Neural cell (in vitro differentiated cells): Measurements from ENCODE around the gene ST3GAL3. TPM values are rescaled to one million over a fixed set of nuclear protein-coding genes. Genes with fewer than 3 reads are reported as not detected.

Experiments used
- H2AFZ ChIP-seq: fragments of 200-600, 300-800 bp; sonication (generic), shearing (Covaris generic); 2 replicates; pipeline ENCODE4 v1.6.0; 2014; ENCODE audit warnings: low read depth, mild to moderate bottlenecking, antibody characterized with exemption, low read length, moderate library complexity
- H3F3A ChIP-seq: fragments of 200-600 bp; shearing (Covaris generic); 2 replicates; pipeline ENCODE4 v1.6.1; 2016; ENCODE audit warnings: mild to moderate bottlenecking, moderate library complexity, mixed read lengths, antibody characterized with exemption, low read length; ENCODE audit not compliant: insufficient read depth, poor library complexity, severe bottlenecking
- H3K27ac ChIP-seq: fragments of 200-600, 300-800 bp; sonication (generic), shearing (Covaris generic); 2 replicates; pipeline ENCODE4 v1.5.1; 2014; ENCODE audit warnings: mild to moderate bottlenecking, low read length, moderate library complexity
- H3K27me3 ChIP-seq: fragments of 300-800, 200-600 bp; sonication (generic), shearing (Covaris generic); 2 replicates; pipeline ENCODE4 v1.6.0; 2014; ENCODE audit warnings: mild to moderate bottlenecking, low read depth, low read length, moderate library complexity; ENCODE audit not compliant: insufficient read depth
- H3K36me3 ChIP-seq: fragments of 300-800, 200-600 bp; sonication (generic), shearing (Covaris generic); 2 replicates; pipeline ENCODE4 v1.5.1; 2014; ENCODE audit warnings: mild to moderate bottlenecking, antibody characterized with exemption, low read length, moderate library complexity; ENCODE audit not compliant: insufficient read depth
- H3K4me2 ChIP-seq: fragments of 300-800, 200-600 bp; sonication (generic), shearing (Covaris generic); 2 replicates; pipeline ENCODE4 v1.6.0; 2014; ENCODE audit warnings: mild to moderate bottlenecking, low read length
- H3K4me3 ChIP-seq: fragments of 300-800, 200-600 bp; sonication (generic), shearing (Covaris generic); 2 replicates; pipeline ENCODE4 v1.5.1; 2014; ENCODE audit warnings: mild to moderate bottlenecking, low read length, moderate library complexity
- H3K79me2 ChIP-seq: fragments of 200-600 bp; shearing (Covaris generic); replicated peaks from 2 replicates; pipeline ENCODE4 v1.6.0; 2014; ENCODE audit warnings: mild to moderate bottlenecking, low read length, moderate library complexity; ENCODE audit not compliant: insufficient read depth
- H3K9ac ChIP-seq: fragments of 300-800, 200-600 bp; sonication (generic), shearing (Covaris generic); 2 replicates; pipeline ENCODE4 v1.6.1; 2016; ENCODE audit warnings: mild to moderate bottlenecking, low read length, mixed read lengths
- H3K9me2 ChIP-seq: fragments of 200-600 bp; shearing (Covaris generic); 2 replicates; pipeline ENCODE4 v1.6.1; 2016; ENCODE audit warnings: mild to moderate bottlenecking, low read length, mixed read lengths; ENCODE audit not compliant: insufficient read depth
- H3K9me3 ChIP-seq: fragments of 200-600, 300-800 bp; sonication (generic), shearing (Covaris generic); 2 replicates; pipeline ENCODE4 v1.6.1; 2016; ENCODE audit warnings: mild to moderate bottlenecking, mixed run types, low read length, moderate library complexity, mixed read lengths
- H4K20me1 ChIP-seq: fragments of 200-600 bp; shearing (Covaris generic); 2 replicates; pipeline ENCODE4 v1.6.1; 2016; ENCODE audit warnings: mild to moderate bottlenecking, mixed run types; ENCODE audit not compliant: insufficient read depth
- EP300 ChIP-seq: fragments of 450-650 bp; conservative IDR thresholded peaks from 2 replicates; pipeline ENCODE4 v1.6.1; 2014; ENCODE audit warnings: antibody characterized with exemption, mild to moderate bottlenecking, moderate library complexity; ENCODE audit not compliant: poor library complexity, severe bottlenecking
- EZH2 ChIP-seq: fragments of 200-600, 300-800 bp; shearing (Covaris generic), sonication (generic); IDR thresholded peaks from 2 replicates; pipeline ENCODE4 v1.6.1; 2014; ENCODE audit warnings: antibody characterized with exemption, low read length, borderline replicate concordance, mild to moderate bottlenecking; ENCODE audit not compliant: insufficient read depth, poor library complexity, severe bottlenecking
- MXI1 ChIP-seq: fragments of 450-650 bp; conservative IDR thresholded peaks from 2 replicates; pipeline ENCODE4 v1.6.1; 2014; ENCODE audit warnings: antibody characterized with exemption, mild to moderate bottlenecking; ENCODE audit not compliant: poor library complexity, severe bottlenecking
- POLR2AphosphoS5 ChIP-seq: IDR thresholded peaks from 2 replicates; pipeline ENCODE4 v1.6.1; 2012
- RAD21 ChIP-seq: fragments of 450-650 bp; conservative IDR thresholded peaks from 2 replicates; pipeline ENCODE4 v1.6.1; 2014; ENCODE audit warnings: antibody characterized with exemption, mild to moderate bottlenecking, moderate library complexity
- SMC3 ChIP-seq: fragments of 450-650 bp; conservative IDR thresholded peaks from 2 replicates; pipeline ENCODE4 v1.6.1; 2014; ENCODE audit warnings: antibody characterized with exemption, mild to moderate bottlenecking, moderate library complexity; ENCODE audit not compliant: poor library complexity
- TAF1 ChIP-seq: IDR thresholded peaks from 2 replicates; pipeline ENCODE4 v1.6.1; 2012; ENCODE audit warnings: low read depth
- polyA plus RNA-seq: library from polyadenylated mRNA; depleted of rRNA; stranded (reverse); fragments of >200 nt; gene quantifications from 2 replicates; pipeline ENCODE4 v1.2.3, GENCODE V29; 2014
- TF ChIP-seq, protein P1 (sequence below): fragments of 450-650 bp; IDR thresholded peaks from 2 replicates; pipeline ENCODE4 v1.5.1; 2014; ENCODE audit warnings: antibody characterized with exemption, mild to moderate bottlenecking, moderate library complexity; ENCODE audit not compliant: poor library complexity, severe bottlenecking
- TF ChIP-seq, protein P2 (sequence below): IDR thresholded peaks from 2 replicates; pipeline ENCODE4 v1.6.1; 2012; ENCODE audit warnings: borderline replicate concordance

ST3GAL3 gene
- polyA plus RNA-seq, 1 donor from 2014 or later, result 36.8 TPM

DNA sequence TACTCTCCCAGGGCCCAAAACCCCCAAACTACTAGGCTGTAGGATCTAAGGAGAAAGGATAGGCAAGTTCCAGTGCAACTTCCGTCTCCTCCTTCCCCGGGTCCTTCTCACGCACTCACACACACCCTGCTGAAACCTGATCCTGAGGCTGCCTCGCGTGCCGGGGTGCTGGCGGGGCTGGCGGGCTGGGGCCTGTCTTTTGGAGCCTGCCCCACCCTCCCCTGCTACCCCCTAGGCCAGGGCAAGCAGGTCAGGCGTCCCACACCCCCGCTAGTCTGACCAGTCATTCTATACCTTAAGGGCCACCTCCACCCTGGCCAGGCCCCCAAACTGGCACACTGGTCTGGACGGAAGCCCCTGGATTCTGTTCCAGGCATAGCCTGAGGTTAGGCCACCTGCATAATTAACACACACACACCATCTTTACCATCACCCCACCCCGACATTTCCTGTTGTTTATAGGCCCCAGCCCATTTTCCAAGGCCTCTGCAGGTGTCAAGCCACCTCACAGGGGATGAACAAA, 178.0 kb downstream of the ST3GAL3 start:
- Histone ChIP-seq H3K79me2 (no peaks in the 10 kb centered on the region), H3K4me3 (no peak overlapping the region), H3K9me3 (no peaks in the 10 kb centered on the region), H3K9ac (no peak overlapping the region), H3K9me2 (no peaks in the 10 kb centered on the region), H2AFZ (no peak overlapping the region), H3F3A (no peaks in the 10 kb centered on the region), H3K4me2 (no peak overlapping the region), H3K27me3 (no peaks in the 10 kb centered on the region), H3K27ac (no peak overlapping the region), H4K20me1 (no peaks in the 10 kb centered on the region), H3K36me3 (no peaks in the 10 kb centered on the region)
- TF ChIP-seq EZH2 (no peak), RAD21 (no peak)

DNA sequence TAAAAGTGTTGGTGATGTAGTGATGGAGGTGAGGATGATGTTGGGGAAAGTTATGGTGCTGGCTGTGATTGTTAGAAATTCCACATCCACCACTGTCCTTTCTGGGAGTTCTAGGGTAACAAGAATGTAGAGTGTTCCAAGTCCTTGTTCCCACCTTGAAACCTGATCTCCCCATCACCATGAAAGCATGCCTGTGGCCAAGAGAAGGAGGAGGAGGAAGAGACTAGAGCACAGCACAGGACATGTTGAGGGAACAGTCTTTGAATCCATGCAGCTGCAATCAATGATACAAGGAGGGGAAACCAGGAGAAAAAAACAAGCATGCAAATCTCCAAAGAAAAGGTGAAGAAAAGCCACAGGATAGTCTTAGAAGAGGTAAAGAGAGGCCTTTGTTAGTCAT, 180.4 kb downstream of the ST3GAL3 start:
- Histone ChIP-seq H3K4me2 (no peak overlapping the region), H3K79me2 (no peaks in the 10 kb centered on the region), H3F3A (no peaks in the 10 kb centered on the region), H3K27me3 (no peaks in the 10 kb centered on the region), H4K20me1 (no peaks in the 10 kb centered on the region), H3K9me2 (no peaks in the 10 kb centered on the region), H3K9me3 (no peaks in the 10 kb centered on the region), H2AFZ (no peak overlapping the region), H3K9ac (no peak overlapping the region), H3K27ac (no peak overlapping the region), H3K4me3 (no peak overlapping the region), H3K36me3 (no peaks in the 10 kb centered on the region)
- no peak for TF ChIP-seq RAD21
- no peak for TF ChIP-seq TAF1
- TF ChIP-seq, protein P1, sequence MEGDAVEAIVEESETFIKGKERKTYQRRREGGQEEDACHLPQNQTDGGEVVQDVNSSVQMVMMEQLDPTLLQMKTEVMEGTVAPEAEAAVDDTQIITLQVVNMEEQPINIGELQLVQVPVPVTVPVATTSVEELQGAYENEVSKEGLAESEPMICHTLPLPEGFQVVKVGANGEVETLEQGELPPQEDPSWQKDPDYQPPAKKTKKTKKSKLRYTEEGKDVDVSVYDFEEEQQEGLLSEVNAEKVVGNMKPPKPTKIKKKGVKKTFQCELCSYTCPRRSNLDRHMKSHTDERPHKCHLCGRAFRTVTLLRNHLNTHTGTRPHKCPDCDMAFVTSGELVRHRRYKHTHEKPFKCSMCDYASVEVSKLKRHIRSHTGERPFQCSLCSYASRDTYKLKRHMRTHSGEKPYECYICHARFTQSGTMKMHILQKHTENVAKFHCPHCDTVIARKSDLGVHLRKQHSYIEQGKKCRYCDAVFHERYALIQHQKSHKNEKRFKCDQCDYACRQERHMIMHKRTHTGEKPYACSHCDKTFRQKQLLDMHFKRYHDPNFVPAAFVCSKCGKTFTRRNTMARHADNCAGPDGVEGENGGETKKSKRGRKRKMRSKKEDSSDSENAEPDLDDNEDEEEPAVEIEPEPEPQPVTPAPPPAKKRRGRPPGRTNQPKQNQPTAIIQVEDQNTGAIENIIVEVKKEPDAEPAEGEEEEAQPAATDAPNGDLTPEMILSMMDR, result no peak
- TF ChIP-seq POLR2AphosphoS5, result no peak
- no peak for TF ChIP-seq MXI1
- TF ChIP-seq EP300, result no peak
- no peak for TF ChIP-seq SMC3
- no peak for TF ChIP-seq EZH2
- TF ChIP-seq, protein P2, sequence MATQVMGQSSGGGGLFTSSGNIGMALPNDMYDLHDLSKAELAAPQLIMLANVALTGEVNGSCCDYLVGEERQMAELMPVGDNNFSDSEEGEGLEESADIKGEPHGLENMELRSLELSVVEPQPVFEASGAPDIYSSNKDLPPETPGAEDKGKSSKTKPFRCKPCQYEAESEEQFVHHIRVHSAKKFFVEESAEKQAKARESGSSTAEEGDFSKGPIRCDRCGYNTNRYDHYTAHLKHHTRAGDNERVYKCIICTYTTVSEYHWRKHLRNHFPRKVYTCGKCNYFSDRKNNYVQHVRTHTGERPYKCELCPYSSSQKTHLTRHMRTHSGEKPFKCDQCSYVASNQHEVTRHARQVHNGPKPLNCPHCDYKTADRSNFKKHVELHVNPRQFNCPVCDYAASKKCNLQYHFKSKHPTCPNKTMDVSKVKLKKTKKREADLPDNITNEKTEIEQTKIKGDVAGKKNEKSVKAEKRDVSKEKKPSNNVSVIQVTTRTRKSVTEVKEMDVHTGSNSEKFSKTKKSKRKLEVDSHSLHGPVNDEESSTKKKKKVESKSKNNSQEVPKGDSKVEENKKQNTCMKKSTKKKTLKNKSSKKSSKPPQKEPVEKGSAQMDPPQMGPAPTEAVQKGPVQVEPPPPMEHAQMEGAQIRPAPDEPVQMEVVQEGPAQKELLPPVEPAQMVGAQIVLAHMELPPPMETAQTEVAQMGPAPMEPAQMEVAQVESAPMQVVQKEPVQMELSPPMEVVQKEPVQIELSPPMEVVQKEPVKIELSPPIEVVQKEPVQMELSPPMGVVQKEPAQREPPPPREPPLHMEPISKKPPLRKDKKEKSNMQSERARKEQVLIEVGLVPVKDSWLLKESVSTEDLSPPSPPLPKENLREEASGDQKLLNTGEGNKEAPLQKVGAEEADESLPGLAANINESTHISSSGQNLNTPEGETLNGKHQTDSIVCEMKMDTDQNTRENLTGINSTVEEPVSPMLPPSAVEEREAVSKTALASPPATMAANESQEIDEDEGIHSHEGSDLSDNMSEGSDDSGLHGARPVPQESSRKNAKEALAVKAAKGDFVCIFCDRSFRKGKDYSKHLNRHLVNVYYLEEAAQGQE, result no peak

DNA sequence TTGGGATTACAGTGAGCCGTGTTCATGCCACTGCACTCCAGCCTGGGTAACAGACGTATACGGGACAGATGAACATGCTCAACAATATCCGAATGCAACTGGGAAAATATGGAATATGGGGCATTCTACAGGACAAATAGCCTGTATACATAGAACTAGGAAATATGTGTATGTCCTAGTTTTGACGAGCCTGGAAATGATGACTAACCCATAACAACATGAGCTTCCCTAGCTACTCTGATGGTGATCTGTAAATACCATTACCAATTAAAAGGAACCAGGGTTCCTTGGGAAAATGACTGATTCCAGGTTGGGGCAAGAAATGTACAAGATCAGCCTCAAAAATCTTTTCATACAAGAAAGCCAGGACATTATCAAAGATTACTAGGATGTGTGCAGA, 183.5 kb downstream of the ST3GAL3 start:
- Histone ChIP-seq H3K9me3 (no peaks in the 10 kb centered on the region), H3K4me2 (no peak overlapping the region), H2AFZ (no peak overlapping the region), H3K4me3 (no peak overlapping the region), H3K9me2 (no peaks in the 10 kb centered on the region), H3F3A (no peaks in the 10 kb centered on the region), H3K27ac (no peak overlapping the region), H4K20me1 (no peaks in the 10 kb centered on the region), H3K79me2 (no peaks in the 10 kb centered on the region), H3K9ac (no peak overlapping the region), H3K27me3 (no peaks in the 10 kb centered on the region), H3K36me3 (no peaks in the 10 kb centered on the region)
- TF ChIP-seq MXI1, result no peak
- no peak for TF ChIP-seq TAF1
- TF ChIP-seq, protein P1, result no peak
- TF ChIP-seq EZH2, result no peak
- TF ChIP-seq EP300, result no peak
- no peak for TF ChIP-seq RAD21
- TF ChIP-seq SMC3, result no peak
- no peak for TF ChIP-seq POLR2AphosphoS5
- TF ChIP-seq, protein P2, result no peak
